Gastrocnemius medialis (tissue), 4 donors: Measurements from ENCODE around the gene WDR20.

Source experiments
- POLR2A ChIP-seq, 2 donors: fragments of 450-650 bp; IDR thresholded peaks; one replicate each; pipeline ENCODE4 v1.6.1; 2017; ENCODE audit warnings: antibody characterized with exemption in 2 of 2, mild to moderate bottlenecking in 2 of 2, moderate library complexity in 2 of 2
- TF ChIP-seq, protein P1 (sequence below), 5 experiments: fragments of 450-650 bp in 3 of 5; fragments of 200-600 bp in 2 of 5; sonication (generic) in 2 of 5; IDR thresholded peaks in 4 of 5; conservative IDR thresholded peaks in 1 of 5; 1 replicate in 4 of 5; 2 replicates in 1 of 5; pipeline ENCODE4 v1.5.1; 2016 to 2019; ENCODE audit warnings: antibody characterized with exemption in 5 of 5, mild to moderate bottlenecking in 3 of 5, moderate library complexity in 3 of 5

DNA sequence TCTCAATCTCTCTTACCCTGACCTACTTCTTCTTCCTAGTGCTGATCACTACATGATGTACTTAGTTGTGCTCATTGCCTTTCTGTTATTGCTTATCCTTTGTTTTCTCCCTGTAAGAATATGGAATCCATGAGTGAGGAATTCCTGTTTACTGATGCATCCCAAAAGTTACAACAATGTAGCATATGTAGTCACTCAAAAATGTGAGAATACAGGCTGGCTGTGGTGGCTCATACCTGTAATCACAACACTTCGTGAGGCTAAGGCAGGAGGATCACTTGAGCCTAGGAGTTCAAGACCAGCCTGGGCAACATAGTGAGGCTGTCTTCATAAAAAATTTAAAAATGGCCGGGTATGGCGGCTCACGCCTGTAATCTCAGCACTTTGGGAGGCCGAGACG, 8.0 kb upstream of the WDR20 start:
- TF ChIP-seq, protein P1, sequence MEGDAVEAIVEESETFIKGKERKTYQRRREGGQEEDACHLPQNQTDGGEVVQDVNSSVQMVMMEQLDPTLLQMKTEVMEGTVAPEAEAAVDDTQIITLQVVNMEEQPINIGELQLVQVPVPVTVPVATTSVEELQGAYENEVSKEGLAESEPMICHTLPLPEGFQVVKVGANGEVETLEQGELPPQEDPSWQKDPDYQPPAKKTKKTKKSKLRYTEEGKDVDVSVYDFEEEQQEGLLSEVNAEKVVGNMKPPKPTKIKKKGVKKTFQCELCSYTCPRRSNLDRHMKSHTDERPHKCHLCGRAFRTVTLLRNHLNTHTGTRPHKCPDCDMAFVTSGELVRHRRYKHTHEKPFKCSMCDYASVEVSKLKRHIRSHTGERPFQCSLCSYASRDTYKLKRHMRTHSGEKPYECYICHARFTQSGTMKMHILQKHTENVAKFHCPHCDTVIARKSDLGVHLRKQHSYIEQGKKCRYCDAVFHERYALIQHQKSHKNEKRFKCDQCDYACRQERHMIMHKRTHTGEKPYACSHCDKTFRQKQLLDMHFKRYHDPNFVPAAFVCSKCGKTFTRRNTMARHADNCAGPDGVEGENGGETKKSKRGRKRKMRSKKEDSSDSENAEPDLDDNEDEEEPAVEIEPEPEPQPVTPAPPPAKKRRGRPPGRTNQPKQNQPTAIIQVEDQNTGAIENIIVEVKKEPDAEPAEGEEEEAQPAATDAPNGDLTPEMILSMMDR (IDR thresholded peaks at IDR 0.05 in 4 of 5, conservative IDR thresholded peaks at IDR 0.05 in 1 of 5) = no peak
- TF ChIP-seq POLR2A (IDR thresholded peaks at IDR 0.05) = no peak
